ENCODE measurements around the gene ADPRS.

DNA sequence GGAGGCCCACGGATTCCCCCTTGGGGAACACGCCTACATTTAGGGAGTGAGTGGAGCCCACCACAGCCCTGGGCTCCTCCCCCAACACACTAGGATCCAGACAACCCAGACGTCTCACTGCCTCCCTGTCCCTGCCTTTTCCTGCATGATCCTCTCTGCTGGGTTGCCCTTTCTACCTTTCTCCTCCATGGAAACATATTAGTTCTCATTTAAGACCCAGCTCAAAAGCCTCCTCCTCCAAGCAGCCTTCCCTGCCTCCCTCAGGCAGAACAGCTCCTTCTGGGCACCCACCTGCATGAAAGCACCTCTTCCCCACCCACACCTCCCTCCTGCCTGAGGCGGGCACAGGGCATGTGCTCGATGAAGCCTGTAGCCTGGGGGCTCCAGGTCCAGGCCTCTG lies 25.7 kb downstream of the ADPRS start:
- TF ChIP-seq CTCF (IDR thresholded peaks at IDR 0.05) (no peak), POLR2AphosphoS5 (IDR thresholded peaks at IDR 0.05) (no peak)

Data from suprapubic skin (tissue), 3 donors.